Measurements from ENCODE around the gene TMEM143. TPM values are rescaled to one million over a fixed set of nuclear protein-coding genes. Genes with fewer than 3 reads are reported as not detected.
"Not testable (repeated sequence)": the region's sequence is repeated elsewhere in the genome, so short reads cannot be mapped to it uniquely, and the experiment has no call there.

The TMEM143 gene
- total RNA-seq, 3 donors from 2014 or later (not counting 1 experiment from before 2014, with no cell fraction given): 10.2 to 12.3 (median 11.1) TPM

DNA sequence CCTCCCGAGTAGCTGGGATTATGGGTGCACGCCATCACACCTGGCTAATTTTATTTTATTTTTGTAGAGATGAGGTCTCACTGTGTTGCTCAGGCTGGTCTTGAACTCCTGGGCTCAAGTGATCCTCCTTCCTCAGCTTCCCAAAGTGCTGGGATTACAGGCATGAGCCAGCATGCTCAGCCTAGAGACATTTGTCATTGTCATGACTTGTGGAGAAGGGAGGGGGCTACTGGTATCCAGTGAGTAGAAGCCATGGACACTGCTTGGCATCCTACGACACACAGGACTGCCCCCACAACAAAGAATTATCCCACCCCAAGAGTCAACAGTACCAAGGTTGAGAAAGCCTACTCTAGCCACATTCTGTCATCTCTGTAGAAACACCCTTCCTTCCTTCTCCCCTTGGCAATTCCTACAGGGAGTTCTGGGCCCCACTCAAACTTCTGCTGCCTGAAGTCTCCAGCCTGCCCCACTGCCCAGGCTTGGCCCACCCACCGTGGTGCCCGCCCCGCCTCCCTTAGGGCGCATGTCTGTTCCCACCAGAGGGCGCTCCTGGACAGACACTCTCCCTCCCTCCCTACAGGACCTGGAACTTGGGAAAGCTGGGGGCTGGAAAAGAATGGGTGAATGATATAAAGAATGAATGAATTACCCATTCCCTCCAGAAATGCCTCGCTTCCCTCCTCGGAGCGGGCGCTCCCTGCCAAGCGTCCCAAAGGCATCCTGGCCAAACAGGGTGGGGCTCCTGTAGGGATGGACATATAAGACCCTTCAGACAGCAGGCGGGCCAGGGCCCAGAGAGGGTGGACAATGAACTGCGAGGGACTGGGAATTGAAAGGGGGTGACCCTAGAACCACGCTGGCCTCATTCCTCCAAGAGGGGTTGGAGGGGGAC is 43.8 kb downstream of the TMEM143 start:
- Histone ChIP-seq H3K9me3 (ENCODE audit: control insufficient read depth, insufficient read depth, low read length) (no peaks in the 10 kb centered on the region), H3K27ac (ENCODE audit: low read length) (peak overlapping the region; percentile 99), H3K27me3 (ENCODE audit: control insufficient read depth, insufficient read depth, low read length) (no peaks in the 10 kb centered on the region), H3K4me3 (ENCODE audit: low read length) (no peak overlapping the region), H3K36me3 (ENCODE audit: control insufficient read depth, insufficient read depth, low read length) (no peaks in the 10 kb centered on the region), H3K4me1 (ENCODE audit: control insufficient read depth, insufficient read depth, low read length) (peaks cover 50% of the 10 kb centered on the region)
- WGBS (ENCODE audit: insufficient coverage): 50% methylated on average over 15 of the region's 16 CpGs
- Mint-ChIP-seq H3K27ac (peak overlapping the region; percentile 99 to 100), H3K36me3 (no peaks in the 10 kb centered on the region), H3K4me1 (peaks cover 35 to 50% of the 10 kb centered on the region in 2 donors), H3K9me3 (no peaks in the 10 kb centered on the region), H3K27me3 (ENCODE audit: low read depth in 2 of 2) (no peaks in the 10 kb centered on the region), H3K4me3 (peak overlapping the region; percentile 25)
- intact Hi-C loops (cut with micrococcal nuclease): loop anchor here (1.0 to 5.0 kb wide), 2 partner anchors 13 to 42 kb away; partner anchors contain the start of genes SYNGR4 and TMEM143
- DNase-seq (peak; percentile 82 to 89), ATAC-seq (peak in 2 of 3 donors; percentile 18 to 20)
- TF ChIP-seq, protein P1, sequence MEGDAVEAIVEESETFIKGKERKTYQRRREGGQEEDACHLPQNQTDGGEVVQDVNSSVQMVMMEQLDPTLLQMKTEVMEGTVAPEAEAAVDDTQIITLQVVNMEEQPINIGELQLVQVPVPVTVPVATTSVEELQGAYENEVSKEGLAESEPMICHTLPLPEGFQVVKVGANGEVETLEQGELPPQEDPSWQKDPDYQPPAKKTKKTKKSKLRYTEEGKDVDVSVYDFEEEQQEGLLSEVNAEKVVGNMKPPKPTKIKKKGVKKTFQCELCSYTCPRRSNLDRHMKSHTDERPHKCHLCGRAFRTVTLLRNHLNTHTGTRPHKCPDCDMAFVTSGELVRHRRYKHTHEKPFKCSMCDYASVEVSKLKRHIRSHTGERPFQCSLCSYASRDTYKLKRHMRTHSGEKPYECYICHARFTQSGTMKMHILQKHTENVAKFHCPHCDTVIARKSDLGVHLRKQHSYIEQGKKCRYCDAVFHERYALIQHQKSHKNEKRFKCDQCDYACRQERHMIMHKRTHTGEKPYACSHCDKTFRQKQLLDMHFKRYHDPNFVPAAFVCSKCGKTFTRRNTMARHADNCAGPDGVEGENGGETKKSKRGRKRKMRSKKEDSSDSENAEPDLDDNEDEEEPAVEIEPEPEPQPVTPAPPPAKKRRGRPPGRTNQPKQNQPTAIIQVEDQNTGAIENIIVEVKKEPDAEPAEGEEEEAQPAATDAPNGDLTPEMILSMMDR (IDR thresholded peaks at IDR 0.05): peak; percentile 87

DNA sequence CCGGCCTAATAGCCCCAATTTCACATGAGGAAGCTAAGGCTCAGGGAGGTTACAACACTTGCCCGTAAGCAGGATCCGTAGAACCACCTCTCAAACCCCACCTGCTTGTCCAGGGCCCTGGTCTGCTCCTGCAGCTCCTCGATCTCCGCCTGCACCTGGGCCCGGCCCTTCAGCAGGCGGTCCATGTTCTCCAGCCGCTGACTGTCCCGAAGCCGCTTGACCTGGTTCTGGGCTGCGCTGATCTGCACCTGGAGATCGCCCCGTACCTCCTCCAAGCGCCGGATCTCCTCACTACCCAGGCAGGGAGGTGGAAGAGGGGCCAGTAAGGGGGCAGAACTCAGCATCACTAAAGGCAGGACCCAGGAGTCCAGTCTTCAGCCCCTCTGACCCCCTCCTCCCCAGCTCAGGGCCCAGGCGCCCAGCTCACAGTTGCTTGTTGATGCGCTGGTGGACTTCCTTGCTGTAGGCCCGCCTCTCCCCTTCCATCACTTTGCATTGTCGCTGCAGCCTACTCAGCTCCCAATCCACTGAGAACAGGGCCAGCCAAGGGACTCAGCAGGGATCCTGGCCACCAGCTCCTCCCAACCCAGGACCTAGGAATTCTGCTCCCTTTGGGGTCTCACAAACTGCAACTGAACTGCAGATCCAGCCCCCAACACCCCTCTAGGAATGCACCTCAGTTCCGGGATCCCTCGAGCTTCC is 45.3 kb downstream of the TMEM143 start:
- Histone ChIP-seq H3K27ac (ENCODE audit: low read length) (no peak overlapping the region), H3K4me3 (ENCODE audit: low read length) (no peak overlapping the region), H3K9me3 (ENCODE audit: control insufficient read depth, insufficient read depth, low read length) (no peaks in the 10 kb centered on the region), H3K36me3 (ENCODE audit: control insufficient read depth, insufficient read depth, low read length) (no peaks in the 10 kb centered on the region), H3K4me1 (ENCODE audit: control insufficient read depth, insufficient read depth, low read length) (peaks cover 35% of the 10 kb centered on the region), H3K27me3 (ENCODE audit: control insufficient read depth, insufficient read depth, low read length) (no peaks in the 10 kb centered on the region)
- H3K4me1 Mint-ChIP-seq: peaks cover 22 to 37% of the 10 kb centered on the region in 2 donors
- ATAC-seq: no peak
- DNase-seq: no peak
- no peak overlapping the region for H3K27ac Mint-ChIP-seq
- intact Hi-C loops (cut with micrococcal nuclease): no loop called here
- TF ChIP-seq, protein P1 (IDR thresholded peaks at IDR 0.05): no peak
- no peaks in the 10 kb centered on the region for H3K27me3 Mint-ChIP-seq (ENCODE audit: low read depth in 2 of 2)
- no peaks in the 10 kb centered on the region for H3K36me3 Mint-ChIP-seq
- no peak overlapping the region for H3K4me3 Mint-ChIP-seq
- 97% methylated on average over 21 of the region's 21 CpGs for WGBS (ENCODE audit: insufficient coverage)
- H3K9me3 Mint-ChIP-seq: no peaks in the 10 kb centered on the region

DNA sequence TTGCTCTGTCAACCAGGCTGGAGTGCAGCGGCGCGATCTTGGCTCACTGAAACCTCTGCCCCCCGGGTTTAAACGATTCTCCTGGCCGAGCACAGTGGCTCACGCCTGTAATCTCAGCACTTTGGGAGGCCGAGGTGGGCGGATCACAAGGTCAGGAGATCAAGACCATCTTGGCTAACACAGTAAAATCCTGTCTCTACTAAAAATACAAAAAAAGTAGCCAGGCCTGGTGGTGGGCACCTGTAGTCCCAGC is 46.1 kb downstream of the TMEM143 start:
- H3K36me3 Mint-ChIP-seq; H3K27ac Mint-ChIP-seq; H3K9me3 ChIP-seq (ENCODE audit: control insufficient read depth, insufficient read depth, low read length); intact Hi-C loops (cut with micrococcal nuclease); H3K27me3 Mint-ChIP-seq (ENCODE audit: low read depth in 2 of 2); H3K4me3 ChIP-seq (ENCODE audit: low read length); H3K27me3 ChIP-seq (ENCODE audit: control insufficient read depth, insufficient read depth, low read length); H3K4me3 Mint-ChIP-seq; H3K9me3 Mint-ChIP-seq; DNase-seq; ATAC-seq; H3K36me3 ChIP-seq (ENCODE audit: control insufficient read depth, insufficient read depth, low read length); H3K27ac ChIP-seq (ENCODE audit: low read length): not testable (repeated sequence)
- 84% methylated on average over 9 of the region's 9 CpGs for WGBS (ENCODE audit: insufficient coverage)
- H3K4me1 Mint-ChIP-seq: peaks cover 14 to 29% of the 10 kb centered on the region in 2 donors
- H3K4me1 ChIP-seq (ENCODE audit: control insufficient read depth, insufficient read depth, low read length): peaks cover 27% of the 10 kb centered on the region

DNA sequence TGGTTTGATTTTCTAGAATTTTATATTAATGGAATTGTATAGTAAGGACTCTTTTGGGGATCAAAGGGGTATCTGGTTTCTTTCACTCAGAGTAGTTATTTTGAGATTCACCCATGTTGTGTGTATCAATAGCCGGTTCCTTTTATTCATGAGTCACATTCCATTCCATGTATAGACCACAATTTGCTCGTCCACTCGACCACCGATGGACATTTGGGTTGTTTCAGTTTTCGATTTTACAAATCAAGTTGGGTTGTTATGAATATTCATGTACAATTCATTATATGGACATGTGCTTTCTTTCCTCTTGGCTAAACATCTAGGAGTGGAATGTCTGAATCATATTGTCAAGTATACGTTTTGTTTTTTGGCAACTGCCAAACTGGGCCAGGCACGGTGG is 48.0 kb downstream of the TMEM143 start:
- intact Hi-C loops (cut with micrococcal nuclease): no loop called here
- WGBS (ENCODE audit: insufficient coverage): 89% methylated on average over 7 of the region's 7 CpGs
- H3K4me1 ChIP-seq (ENCODE audit: control insufficient read depth, insufficient read depth, low read length): peaks cover 11% of the 10 kb centered on the region
- H3K27ac Mint-ChIP-seq: no peak overlapping the region
- H3K27ac ChIP-seq (ENCODE audit: low read length): no peak overlapping the region
- TF ChIP-seq, protein P1 (IDR thresholded peaks at IDR 0.05): no peak
- no peak for DNase-seq
- H3K4me1 Mint-ChIP-seq: peaks cover 0 to 11% of the 10 kb centered on the region in 2 donors
- H3K36me3 Mint-ChIP-seq: no peaks in the 10 kb centered on the region
- H3K4me3 ChIP-seq (ENCODE audit: low read length): no peak overlapping the region
- H3K27me3 ChIP-seq (ENCODE audit: control insufficient read depth, insufficient read depth, low read length): no peaks in the 10 kb centered on the region
- no peak overlapping the region for H3K4me3 Mint-ChIP-seq
- H3K36me3 ChIP-seq (ENCODE audit: control insufficient read depth, insufficient read depth, low read length): no peaks in the 10 kb centered on the region
- H3K9me3 ChIP-seq (ENCODE audit: control insufficient read depth, insufficient read depth, low read length): no peaks in the 10 kb centered on the region
- no peaks in the 10 kb centered on the region for H3K27me3 Mint-ChIP-seq (ENCODE audit: low read depth in 2 of 2)
- no peak for ATAC-seq
- no peaks in the 10 kb centered on the region for H3K9me3 Mint-ChIP-seq
